GM12872 (cell line): Measurements from ENCODE around the gene C2CD2.

Experiments
- TF ChIP-seq, protein P1 (sequence below): IDR thresholded peaks from 3 replicates; pipeline ENCODE4 v1.5.1; 2011; ENCODE audit warnings: low read depth, mild to moderate bottlenecking, low read length, moderate library complexity; ENCODE audit not compliant: insufficient read depth

C2CD2 gene

DNA sequence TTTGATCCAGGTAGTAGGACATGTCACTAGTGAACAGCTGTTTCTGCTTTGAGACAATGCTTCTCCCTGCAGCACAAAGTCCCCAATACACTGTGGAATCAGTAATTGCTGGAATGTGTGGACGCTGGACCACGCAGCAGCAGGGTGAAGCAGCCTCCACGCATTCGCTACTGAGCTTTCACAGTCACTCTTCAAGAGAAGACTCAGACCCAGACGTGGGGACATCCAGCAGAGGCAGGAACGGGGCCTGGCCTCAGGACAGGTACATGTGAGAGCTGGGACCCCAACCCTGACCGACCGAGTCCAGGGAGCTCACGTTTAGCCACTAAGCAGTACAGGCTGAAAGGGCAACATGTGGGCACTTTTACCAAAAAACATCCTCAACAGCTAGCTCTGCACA, 40.6 kb downstream of the C2CD2 start:
- TF ChIP-seq, protein P1, sequence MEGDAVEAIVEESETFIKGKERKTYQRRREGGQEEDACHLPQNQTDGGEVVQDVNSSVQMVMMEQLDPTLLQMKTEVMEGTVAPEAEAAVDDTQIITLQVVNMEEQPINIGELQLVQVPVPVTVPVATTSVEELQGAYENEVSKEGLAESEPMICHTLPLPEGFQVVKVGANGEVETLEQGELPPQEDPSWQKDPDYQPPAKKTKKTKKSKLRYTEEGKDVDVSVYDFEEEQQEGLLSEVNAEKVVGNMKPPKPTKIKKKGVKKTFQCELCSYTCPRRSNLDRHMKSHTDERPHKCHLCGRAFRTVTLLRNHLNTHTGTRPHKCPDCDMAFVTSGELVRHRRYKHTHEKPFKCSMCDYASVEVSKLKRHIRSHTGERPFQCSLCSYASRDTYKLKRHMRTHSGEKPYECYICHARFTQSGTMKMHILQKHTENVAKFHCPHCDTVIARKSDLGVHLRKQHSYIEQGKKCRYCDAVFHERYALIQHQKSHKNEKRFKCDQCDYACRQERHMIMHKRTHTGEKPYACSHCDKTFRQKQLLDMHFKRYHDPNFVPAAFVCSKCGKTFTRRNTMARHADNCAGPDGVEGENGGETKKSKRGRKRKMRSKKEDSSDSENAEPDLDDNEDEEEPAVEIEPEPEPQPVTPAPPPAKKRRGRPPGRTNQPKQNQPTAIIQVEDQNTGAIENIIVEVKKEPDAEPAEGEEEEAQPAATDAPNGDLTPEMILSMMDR: no peak

DNA sequence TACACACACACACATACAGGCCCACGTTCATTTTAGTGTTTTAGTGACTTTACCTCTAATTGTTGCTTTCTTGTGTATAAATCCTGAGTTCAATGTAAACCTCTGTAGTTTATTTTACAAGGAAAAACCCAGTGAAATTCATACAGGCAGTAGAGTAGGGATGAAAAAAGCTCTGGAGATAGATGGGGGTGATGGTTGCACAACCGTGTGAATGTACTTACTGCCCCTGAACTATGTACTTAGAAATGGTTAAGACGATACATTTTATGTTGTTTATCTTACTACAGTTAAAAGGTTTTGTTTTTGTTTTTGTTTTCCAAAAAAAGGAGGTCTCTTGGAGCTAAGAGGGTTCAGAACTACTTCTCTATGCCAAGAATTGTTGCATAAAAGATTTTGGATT, 45.0 kb downstream of the C2CD2 start:
- TF ChIP-seq, protein P1: no peak

DNA sequence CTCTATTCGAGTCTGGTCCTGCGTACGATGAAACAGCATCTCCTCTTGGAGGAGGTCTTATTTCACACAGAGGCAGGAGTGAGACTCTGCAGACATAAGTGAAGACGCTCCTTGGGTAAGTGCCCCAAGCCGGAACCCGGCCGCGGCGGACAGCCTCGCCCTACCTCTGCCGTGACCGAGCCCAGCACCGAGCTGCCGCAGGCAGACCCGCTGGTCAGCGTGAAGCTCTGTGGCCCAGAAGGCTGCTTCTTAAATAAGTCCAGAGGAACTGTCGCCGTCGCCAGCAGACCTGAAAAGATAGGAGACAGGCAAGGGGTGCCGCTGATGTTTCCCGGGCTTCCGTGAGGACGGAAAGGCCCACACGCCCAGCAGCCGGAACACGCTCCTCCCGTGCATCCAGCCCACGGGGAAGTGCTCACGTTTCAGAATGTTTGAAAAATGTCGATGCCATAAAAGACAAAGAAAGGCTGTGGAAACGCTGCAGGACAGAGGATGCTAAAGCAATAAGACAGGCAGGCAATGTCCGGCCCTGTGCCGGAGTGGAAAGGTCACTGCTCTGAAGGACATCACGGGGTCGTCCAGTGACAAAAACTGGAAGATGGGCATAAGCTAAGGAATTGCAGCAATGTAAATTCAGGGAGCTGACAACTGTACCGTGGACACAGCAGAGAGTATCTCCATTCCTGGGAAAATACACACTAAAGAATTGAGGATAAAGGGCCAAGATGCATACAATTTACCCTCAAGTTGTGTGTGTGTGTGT, 46.1 kb downstream of the C2CD2 start:
- TF ChIP-seq, protein P1: no peak

DNA sequence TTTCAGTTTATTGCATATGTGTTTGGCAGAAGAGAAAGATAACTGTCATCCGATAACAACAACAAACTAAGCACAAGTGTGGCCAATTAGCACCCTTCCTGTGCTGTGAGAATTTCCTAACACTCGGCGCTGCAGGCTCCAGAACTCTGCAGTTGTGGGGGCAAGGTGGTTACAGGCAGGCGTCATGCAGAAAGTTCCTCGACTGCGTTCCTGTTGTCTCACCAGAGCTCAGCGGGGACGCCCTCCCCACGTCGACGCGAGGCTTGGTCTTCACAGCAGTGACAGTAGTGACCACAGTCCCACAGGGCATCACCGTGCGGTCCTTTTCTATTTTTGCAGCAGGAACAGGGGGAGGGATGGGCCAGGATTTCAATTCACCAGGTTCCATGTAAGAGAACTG, 47.0 kb downstream of the C2CD2 start:
- TF ChIP-seq, protein P1: no peak

DNA sequence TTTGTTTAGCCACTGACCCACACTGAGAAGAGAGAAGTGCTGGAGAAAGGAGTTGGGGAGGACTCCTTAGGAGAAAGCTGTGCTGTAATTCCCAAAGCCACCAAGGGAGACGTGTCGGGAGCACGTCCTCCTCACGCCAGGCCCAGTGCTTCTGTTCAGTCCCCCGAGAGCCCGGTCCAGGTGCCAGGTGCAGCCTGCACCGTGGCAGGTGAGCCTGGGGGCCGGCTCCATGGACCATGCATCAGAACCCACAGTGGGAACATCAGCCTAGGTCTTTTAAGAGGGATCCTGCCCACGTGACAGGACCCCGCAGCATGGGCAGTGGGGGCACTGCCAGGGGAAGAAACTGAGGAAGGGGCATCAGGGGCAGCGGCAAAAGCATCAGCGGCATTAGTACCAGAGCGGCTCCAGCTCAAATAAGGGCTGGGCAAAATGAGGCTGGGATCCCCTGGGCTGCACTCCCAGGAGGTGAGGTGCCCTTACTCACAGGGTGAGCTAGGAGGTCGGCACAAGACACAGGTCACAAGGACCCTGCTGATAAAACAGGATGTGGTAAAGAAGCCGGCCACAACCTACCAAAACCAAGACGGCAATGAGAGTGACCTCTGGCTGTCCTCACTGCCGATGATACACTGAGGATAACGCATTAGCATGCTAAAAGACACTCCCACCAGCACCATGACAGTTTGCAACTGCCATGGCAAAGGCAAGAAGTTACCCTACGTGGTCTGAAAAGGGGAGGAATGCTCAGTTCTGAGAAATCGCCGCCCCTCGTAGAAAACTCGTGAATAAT, 50.1 kb downstream of the C2CD2 start:
- TF ChIP-seq, protein P1: no peak

DNA sequence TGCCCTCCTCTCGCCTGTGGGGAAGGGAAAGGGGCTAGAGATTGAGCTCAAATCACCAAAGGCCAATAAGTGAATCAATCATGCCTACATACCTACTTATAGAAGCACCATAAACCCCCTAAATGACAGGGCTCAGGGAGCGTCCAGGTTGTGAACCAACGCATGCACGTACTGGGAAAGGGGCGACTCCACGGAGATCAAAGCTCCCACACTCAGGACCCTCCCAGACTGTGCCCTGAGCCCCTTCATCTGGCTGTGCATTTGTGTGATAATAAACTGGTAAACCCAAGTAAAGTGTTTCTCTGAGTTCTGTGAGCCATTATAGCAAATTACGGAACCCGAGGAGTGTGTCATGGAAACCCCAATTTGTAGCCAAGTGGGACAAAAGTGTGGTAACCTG, 50.9 kb downstream of the C2CD2 start:
- TF ChIP-seq, protein P1: no peak

DNA sequence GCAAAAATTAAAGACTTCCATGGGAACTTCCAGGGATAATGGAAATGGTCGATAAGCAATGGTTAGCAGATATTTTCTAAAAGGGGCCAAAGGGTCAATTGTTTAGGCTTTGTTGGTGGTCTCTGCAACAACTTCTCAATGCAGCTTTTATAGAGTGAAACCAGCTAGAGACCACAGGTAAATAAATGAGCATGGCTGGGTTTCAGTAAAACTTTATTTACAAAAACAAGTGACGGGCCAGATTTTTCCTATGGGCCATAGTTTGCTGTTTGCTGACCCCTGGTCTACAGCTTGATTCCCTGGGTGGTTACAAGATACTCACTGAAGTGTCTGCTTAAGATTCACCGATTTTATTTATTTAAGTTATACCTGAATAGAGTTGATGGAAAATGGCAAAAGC, 52.0 kb downstream of the C2CD2 start:
- TF ChIP-seq, protein P1: no peak
